ENCODE measurements around the gene CNTN4. TPM values are rescaled to one million over a fixed set of nuclear protein-coding genes. Genes with fewer than 3 reads are reported as not detected.

The CNTN4 gene
- total and polyA plus RNA-seq, 2 donors (not counting 3 experiments of a cell fraction or from before 2014, with no cell fraction given): not detected

DNA sequence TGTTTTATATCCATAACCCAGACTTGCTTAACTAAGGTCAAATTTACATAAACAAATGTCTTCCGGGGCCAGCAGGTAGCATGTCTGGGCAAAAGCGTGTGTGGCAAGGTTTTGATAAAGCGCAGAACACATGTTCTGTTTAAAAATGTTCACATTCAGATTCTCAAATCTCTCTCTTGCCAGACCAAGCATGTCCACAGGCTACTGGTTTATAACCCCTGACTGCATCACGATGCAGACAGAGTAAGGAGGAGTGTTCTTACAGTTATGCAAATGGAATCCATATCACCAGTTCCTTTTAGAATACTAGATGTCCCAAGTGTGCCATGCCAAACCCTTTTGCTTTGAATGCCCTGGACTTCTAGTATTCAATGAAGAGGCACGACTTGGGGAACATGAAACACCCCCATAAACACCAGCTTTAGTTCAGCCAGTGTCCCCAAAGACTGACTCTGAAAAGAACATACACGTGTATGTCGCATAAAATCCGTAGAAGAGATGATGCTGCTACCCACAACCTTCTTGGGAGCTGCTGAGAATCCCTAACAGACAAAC lies 412.0 kb downstream of the CNTN4 start:
- no peak for FAIRE-seq
- no peak for TF ChIP-seq POLR2A (IDR thresholded peaks at IDR 0.05; ENCODE audit: low read depth, low read length)
- TF ChIP-seq, protein P1, sequence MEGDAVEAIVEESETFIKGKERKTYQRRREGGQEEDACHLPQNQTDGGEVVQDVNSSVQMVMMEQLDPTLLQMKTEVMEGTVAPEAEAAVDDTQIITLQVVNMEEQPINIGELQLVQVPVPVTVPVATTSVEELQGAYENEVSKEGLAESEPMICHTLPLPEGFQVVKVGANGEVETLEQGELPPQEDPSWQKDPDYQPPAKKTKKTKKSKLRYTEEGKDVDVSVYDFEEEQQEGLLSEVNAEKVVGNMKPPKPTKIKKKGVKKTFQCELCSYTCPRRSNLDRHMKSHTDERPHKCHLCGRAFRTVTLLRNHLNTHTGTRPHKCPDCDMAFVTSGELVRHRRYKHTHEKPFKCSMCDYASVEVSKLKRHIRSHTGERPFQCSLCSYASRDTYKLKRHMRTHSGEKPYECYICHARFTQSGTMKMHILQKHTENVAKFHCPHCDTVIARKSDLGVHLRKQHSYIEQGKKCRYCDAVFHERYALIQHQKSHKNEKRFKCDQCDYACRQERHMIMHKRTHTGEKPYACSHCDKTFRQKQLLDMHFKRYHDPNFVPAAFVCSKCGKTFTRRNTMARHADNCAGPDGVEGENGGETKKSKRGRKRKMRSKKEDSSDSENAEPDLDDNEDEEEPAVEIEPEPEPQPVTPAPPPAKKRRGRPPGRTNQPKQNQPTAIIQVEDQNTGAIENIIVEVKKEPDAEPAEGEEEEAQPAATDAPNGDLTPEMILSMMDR (IDR thresholded peaks at IDR 0.05; ENCODE audit: extremely low read depth in 1 of 2, insufficient read depth in 1 of 2, low read depth in 1 of 2, low read length in 2 of 2): no peak
- TF ChIP-seq POLR2AphosphoS5 (IDR thresholded peaks at IDR 0.05; ENCODE audit: insufficient read depth, low read depth, low read length): no peak
- TF ChIP-seq GATA2 (IDR thresholded peaks at IDR 0.05; ENCODE audit: insufficient read depth, insufficient read length, low read depth, low read length): no peak
- no peak for TF ChIP-seq EZH2 (IDR thresholded peaks at IDR 0.05; ENCODE audit: borderline replicate concordance, low read depth, low read length, severe bottlenecking)
- no peak for TF ChIP-seq JUN (IDR thresholded peaks at IDR 0.05; ENCODE audit: borderline replicate concordance, insufficient read depth, insufficient read length, low read depth)
- no peak for TF ChIP-seq MYC (IDR thresholded peaks at IDR 0.05; ENCODE audit: low read depth, low read length)
- no peak for TF ChIP-seq FOS (IDR thresholded peaks at IDR 0.05; ENCODE audit: borderline replicate concordance, insufficient read depth, low read length)
- TF ChIP-seq, protein P2, sequence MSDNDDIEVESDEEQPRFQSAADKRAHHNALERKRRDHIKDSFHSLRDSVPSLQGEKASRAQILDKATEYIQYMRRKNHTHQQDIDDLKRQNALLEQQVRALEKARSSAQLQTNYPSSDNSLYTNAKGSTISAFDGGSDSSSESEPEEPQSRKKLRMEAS (IDR thresholded peaks at IDR 0.05; ENCODE audit: insufficient read depth, insufficient read length): no peak
- Histone ChIP-seq H2AFZ (ENCODE audit: low read depth, low read length) (no peak overlapping the region), H4K20me1 (replicated peaks; ENCODE audit: control insufficient read depth, extremely low read depth, insufficient read depth, low read length) (no peaks in the 10 kb centered on the region), H3K27me3 (ENCODE audit: control insufficient read depth in 2 of 2, insufficient read depth in 2 of 2, low read length in 2 of 2) (no peaks in the 10 kb centered on the region), H3K4me1 (ENCODE audit: control insufficient read depth, extremely low read depth, insufficient read depth, low read length) (no peaks in the 10 kb centered on the region), H3K27ac (ENCODE audit: insufficient read depth, low read depth, low read length) (no peak overlapping the region), H3K79me2 (ENCODE audit: control insufficient read depth, insufficient read depth, low read length) (no peaks in the 10 kb centered on the region), H3K4me2 (ENCODE audit: insufficient read depth, low read length) (no peak overlapping the region), H3K4me3 (replicated peaks in 1 of 3; ENCODE audit: insufficient read depth in 1 of 3, low read depth in 1 of 3, low read length in 3 of 3) (no peak overlapping the region), H3K9me1 (replicated peaks; ENCODE audit: control insufficient read depth, extremely low read depth, insufficient read depth, low read length) (no peaks in the 10 kb centered on the region), H3K9me3 (replicated peaks; ENCODE audit: control insufficient read depth, insufficient read depth, low read length) (peaks cover 2% of the 10 kb centered on the region), H3K36me3 (ENCODE audit: control insufficient read depth in 2 of 2, extremely low read depth in 1 of 2, insufficient read depth in 2 of 2, low read length in 2 of 2) (no peaks in the 10 kb centered on the region), H3K9ac (replicated peaks; ENCODE audit: extremely low read depth, insufficient read depth, low read length) (no peak overlapping the region)
- DNase-seq (ENCODE audit: low read depth, low spot score): no peak
- intact Hi-C loops (cut with micrococcal nuclease): no loop called here
- dilution Hi-C loops (cut with MboI; ENCODE audit: extremely low pct_ligation_motif_present, low sequenced_read_pairs): no loop called here
- no TSS peak for BruUV-seq (replicated peaks)
- ChIA-PET POLR2A (no interaction called here), CTCF (no interaction called here)

Measured in endothelial cell of umbilical vein (primary cell).